GM18951 (cell line): Measurements from ENCODE around the gene SLC12A6.
A peak's percentile ranks its signal among the peaks of the same experiment; 100 is the strongest.

Source experiments
- POLR2A ChIP-seq: IDR thresholded peaks from 4 replicates; pipeline ENCODE4 v1.6.1; 2011; ENCODE audit warnings: mild to moderate bottlenecking; ENCODE audit not compliant: insufficient read length, insufficient read depth; ENCODE audit errors: extremely low read depth
- in situ Hi-C: fragments of 300-500 bp; cut with MboI; formaldehyde crosslinking; loops from one replicate; pipeline ENCODE4 v1.12.0; 2022; ENCODE audit warnings: low sequenced_read_pairs, mixed read lengths, inconsistent platforms; ENCODE audit not compliant: unreplicated experiment

SLC12A6 gene

GRCh38 chr15:34332553-34333120, 4.9 kb downstream of the SLC12A6 start:
- in situ Hi-C loops, result no loop called here
- no peak for TF ChIP-seq POLR2A

- in situ Hi-C loops, result no loop called here
- TF ChIP-seq POLR2A, result no peak
These were observed 5.8 kb downstream of the SLC12A6 start for GRCh38 chr15:34331809-34332208.

- in situ Hi-C loops, result no loop called here
- no peak for TF ChIP-seq POLR2A
These were observed 7.3 kb downstream of the SLC12A6 start for GRCh38 chr15:34330279-34330678.

GRCh38 chr15:34329006-34329405, 8.6 kb downstream of the SLC12A6 start:
- in situ Hi-C loops, result no loop called here
- no peak for TF ChIP-seq POLR2A

GRCh38 chr15:34327906-34328305, 9.7 kb downstream of the SLC12A6 start:
- in situ Hi-C loops, result no loop called here
- no peak for TF ChIP-seq POLR2A

GRCh38 chr15:34325368-34325767, 12.2 kb downstream of the SLC12A6 start:
- no peak for TF ChIP-seq POLR2A
- in situ Hi-C loops, result no loop called here

- TF ChIP-seq POLR2A, result no peak
- in situ Hi-C loops, result no loop called here
These were observed 12.6 kb downstream of the SLC12A6 start for GRCh38 chr15:34324933-34325332.

- TF ChIP-seq POLR2A, result no peak
These were observed 14.4 kb downstream of the SLC12A6 start for GRCh38 chr15:34323217-34323616.

GRCh38 chr15:34318277-34319079, 19.1 kb downstream of the SLC12A6 start:
- peak; percentile 16 for TF ChIP-seq POLR2A
- in situ Hi-C loops, result no loop called here

More at GRCh38 chr15:34323217-34323616, 14.4 kb downstream of the SLC12A6 start:
- in situ Hi-C loops, result no loop called here

GRCh38 chr15:34314491-34315490, 22.8 kb downstream of the SLC12A6 start:
- in situ Hi-C loops, result no loop called here
- no peak for TF ChIP-seq POLR2A

- TF ChIP-seq POLR2A, result no peak
- in situ Hi-C loops, result no loop called here
These were observed 26.0 kb downstream of the SLC12A6 start for GRCh38 chr15:34311563-34311962.

- TF ChIP-seq POLR2A, result no peak
- in situ Hi-C loops, result no loop called here
These were observed 33.0 kb downstream of the SLC12A6 start for GRCh38 chr15:34304613-34305012.

GRCh38 chr15:34301058-34301457, 36.5 kb downstream of the SLC12A6 start:
- in situ Hi-C loops, result no loop called here
- TF ChIP-seq POLR2A, result no peak
